ENCODE measurements around the gene TRAF3IP1.

The TRAF3IP1 gene

DNA sequence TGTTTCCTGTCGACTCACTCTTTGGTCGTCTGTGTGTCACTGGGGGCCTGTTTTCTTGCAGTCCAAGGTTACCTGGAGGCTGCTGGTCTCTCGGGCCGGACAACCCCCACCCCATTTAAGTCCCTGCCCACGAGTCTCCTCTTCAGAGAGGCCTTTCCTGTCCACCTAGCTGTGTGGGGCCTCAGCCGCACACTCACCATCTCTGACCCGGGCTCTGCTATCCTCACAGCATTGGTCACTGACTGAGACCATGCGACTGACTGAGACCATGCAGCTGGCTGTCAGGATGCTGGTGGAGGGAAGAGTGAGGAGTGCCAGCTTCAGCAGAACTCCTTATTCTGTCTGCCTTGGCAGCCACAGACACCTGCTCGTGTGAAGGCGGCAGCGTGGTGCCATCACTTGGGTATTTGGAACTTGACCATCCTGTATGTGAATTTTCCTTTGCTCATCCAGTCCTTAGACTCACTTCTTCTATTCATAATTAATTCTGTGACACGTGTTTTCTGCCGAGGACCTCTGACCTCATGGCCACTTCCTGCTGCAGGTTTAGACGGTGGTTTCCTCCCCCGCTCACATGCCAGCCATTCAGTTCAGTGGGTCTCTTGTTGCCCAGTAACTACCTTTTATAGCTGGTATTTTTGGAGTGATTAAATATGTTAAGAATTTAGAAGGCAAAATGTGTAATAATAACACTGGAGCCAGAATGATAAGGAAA, 58.9 kb downstream of the TRAF3IP1 start:
- TF ChIP-seq, protein P1, sequence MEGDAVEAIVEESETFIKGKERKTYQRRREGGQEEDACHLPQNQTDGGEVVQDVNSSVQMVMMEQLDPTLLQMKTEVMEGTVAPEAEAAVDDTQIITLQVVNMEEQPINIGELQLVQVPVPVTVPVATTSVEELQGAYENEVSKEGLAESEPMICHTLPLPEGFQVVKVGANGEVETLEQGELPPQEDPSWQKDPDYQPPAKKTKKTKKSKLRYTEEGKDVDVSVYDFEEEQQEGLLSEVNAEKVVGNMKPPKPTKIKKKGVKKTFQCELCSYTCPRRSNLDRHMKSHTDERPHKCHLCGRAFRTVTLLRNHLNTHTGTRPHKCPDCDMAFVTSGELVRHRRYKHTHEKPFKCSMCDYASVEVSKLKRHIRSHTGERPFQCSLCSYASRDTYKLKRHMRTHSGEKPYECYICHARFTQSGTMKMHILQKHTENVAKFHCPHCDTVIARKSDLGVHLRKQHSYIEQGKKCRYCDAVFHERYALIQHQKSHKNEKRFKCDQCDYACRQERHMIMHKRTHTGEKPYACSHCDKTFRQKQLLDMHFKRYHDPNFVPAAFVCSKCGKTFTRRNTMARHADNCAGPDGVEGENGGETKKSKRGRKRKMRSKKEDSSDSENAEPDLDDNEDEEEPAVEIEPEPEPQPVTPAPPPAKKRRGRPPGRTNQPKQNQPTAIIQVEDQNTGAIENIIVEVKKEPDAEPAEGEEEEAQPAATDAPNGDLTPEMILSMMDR (IDR thresholded peaks at IDR 0.05; ENCODE audit: insufficient read depth, low read length, missing control alignments), result no peak
- ChIA-PET CTCF (interaction anchor here (1.0 to 4.0 kb wide), 3 partner anchors 10 to 406 kb away, joined by 3 to 42 read pairs (median 3); no protein-coding TSS in a partner anchor), POLR2A (no interaction called here)
- no peak overlapping the region for H3K4me3 ChIP-seq (ENCODE audit: low read depth, low read length)
- no peak for DNase-seq (ENCODE audit: low read depth, low spot score)

DNA sequence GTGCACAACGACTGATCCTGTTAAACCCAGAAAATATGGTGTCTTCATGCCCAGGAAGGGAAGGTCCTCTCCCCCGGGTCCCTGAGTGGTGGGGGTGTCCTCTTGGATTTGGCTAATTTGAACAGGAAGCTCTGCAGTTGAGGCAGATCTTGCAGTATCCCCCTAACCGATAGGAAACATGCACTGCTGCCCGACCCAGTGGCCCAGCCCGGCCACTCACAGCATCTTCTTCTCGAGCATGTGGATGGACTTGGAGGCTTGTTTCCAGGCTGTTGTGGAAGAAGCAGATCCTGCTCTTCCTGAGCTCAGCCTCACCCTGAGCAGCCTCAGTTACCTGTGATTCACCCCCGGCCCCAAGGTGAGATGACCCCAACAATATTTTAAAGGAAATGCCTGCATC, 60.0 kb downstream of the TRAF3IP1 start:
- POLR2A ChIA-PET, result no interaction called here
- no peak overlapping the region for H3K4me3 ChIP-seq (ENCODE audit: low read depth, low read length)

DNA sequence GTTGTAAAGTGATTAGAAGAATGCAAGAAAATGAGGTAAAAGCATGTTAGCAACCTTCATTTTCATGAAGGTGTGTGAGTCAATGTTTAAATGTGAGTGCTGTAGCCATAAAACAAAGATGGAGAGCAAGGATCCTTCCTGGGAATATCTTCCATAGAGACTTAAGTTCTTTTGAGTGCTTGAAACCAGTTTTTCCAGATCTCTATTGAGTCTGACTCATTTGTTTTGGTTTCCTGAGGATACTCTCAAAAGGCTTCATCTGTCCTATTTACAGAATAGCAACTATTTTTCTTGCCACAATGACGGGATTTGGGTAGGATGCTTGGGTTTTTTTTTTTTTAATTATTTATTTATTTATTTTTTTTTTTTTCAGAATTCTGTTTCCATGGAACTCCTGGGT, 60.5 kb downstream of the TRAF3IP1 start:
- H3K4me3 ChIP-seq (ENCODE audit: low read depth, low read length), result no peak overlapping the region
- no peak for DNase-seq (ENCODE audit: low read depth, low spot score)
- POLR2A ChIA-PET, result no interaction called here
- TF ChIP-seq, protein P1 (IDR thresholded peaks at IDR 0.05; ENCODE audit: insufficient read depth, low read length, missing control alignments), result no peak
- CTCF ChIA-PET, result interaction anchor here (0.9 to 4.0 kb wide), 3 partner anchors 12 to 404 kb away, joined by 3 to 42 read pairs (median 3); no protein-coding TSS in a partner anchor

More for the DNA sequence above, 60.0 kb downstream of the TRAF3IP1 start:
- no peak for DNase-seq (ENCODE audit: low read depth, low spot score)
- CTCF ChIA-PET, result interaction anchor here (0.9 to 4.0 kb wide), 3 partner anchors 11 to 405 kb away, joined by 3 to 42 read pairs (median 3); no protein-coding TSS in a partner anchor
- TF ChIP-seq, protein P1 (IDR thresholded peaks at IDR 0.05; ENCODE audit: insufficient read depth, low read length, missing control alignments), result no peak

DNA sequence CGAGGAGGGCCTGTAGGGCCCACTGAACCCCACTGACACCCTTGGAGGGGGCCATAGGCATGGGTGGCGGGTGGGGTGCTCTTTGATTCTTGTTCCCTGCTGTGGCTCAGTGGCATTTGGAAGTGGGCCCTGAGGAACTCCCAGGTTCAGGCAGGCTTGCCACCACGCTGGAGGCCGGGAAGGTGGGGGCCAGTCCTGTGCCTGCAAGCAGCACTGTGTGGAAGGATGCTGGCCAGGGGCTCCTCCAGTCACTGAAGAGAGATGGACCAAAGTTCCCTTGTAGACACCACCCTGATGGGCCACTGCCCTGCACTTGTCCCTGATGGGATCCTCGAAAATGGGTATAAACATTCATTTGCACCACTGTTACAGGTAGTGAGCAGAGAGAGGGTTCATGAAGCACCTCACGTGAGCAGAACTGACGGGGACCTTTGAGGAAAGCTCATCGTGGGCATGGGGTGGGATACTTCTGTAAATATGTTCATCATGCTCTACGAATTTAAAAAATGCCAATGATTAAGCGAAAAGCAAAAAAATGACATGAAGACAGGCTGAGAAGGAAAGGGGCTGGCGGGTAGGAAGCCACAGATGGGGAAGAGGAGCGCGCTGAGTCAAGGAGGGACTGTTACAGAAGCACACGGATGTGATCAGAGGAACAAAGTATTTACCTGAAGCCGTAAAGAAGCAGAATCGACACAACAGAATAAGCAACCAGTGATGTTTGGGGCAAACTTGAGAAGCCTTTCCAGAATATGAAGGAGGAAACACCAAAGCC, 61.2 kb downstream of the TRAF3IP1 start:
- POLR2A ChIA-PET, result no interaction called here
- CTCF ChIA-PET, result interaction anchor here (1.0 to 4.0 kb wide), 2 partner anchors 12 to 24 kb away, joined by 5 to 42 read pairs; no protein-coding TSS in a partner anchor
- DNase-seq (ENCODE audit: low read depth, low spot score), result no peak
- TF ChIP-seq, protein P1 (IDR thresholded peaks at IDR 0.05; ENCODE audit: insufficient read depth, low read length, missing control alignments), result no peak
- no peak overlapping the region for H3K4me3 ChIP-seq (ENCODE audit: low read depth, low read length)

DNA sequence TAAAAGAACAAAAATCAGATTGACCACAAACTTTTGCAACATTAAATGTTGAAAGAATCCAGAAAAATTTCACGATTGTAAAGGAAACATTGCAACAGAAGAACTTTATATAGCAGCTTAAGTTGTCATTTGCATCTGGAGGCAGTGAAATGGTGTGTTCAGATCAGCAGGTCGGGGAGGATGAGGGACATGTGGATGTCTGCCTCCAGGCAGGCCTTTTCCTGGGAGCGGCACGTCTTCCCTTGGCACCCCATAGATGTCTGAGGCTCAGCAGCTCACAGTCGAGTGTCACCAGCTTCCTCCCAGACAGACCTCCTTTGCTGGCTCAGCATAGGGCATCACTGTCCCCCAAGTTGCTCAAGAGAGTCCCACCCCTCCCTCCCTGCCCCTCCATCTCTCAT, 62.1 kb downstream of the TRAF3IP1 start:
- no peak for DNase-seq (ENCODE audit: low read depth, low spot score)
- POLR2A ChIA-PET, result no interaction called here
- TF ChIP-seq, protein P1 (IDR thresholded peaks at IDR 0.05; ENCODE audit: insufficient read depth, low read length, missing control alignments), result no peak
- no peak overlapping the region for H3K4me3 ChIP-seq (ENCODE audit: low read depth, low read length)
- CTCF ChIA-PET, result interaction anchor here (1.0 to 4.0 kb wide), 2 partner anchors 13 to 25 kb away, joined by 5 to 42 read pairs; no protein-coding TSS in a partner anchor

DNA sequence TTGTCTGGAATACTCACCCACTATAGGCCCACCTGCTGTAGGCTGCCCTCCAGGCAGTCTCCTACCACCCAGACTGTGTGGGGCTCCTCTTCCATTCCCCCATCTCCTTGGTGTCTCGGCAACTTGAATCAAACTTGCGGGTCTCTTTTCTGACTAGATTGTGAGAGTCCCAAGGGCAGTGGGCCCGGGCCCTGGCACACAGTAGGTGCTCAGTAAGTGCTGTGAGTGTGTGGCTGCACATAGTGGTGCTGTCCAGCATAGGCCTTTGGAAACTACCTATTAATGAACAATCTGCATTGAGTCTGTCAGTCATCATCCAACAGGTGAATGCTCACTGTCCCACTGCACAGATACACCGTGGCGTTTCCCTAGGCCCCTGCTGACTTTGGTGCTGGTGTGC, 62.8 kb downstream of the TRAF3IP1 start:
- TF ChIP-seq, protein P1 (IDR thresholded peaks at IDR 0.05; ENCODE audit: insufficient read depth, low read length, missing control alignments), result no peak
- no peak overlapping the region for H3K4me3 ChIP-seq (ENCODE audit: low read depth, low read length)
- CTCF ChIA-PET, result interaction anchor here (2.1 kb wide), 1 partner anchor 12 kb away, joined by 9 read pairs; no protein-coding TSS in a partner anchor
- POLR2A ChIA-PET, result no interaction called here
- DNase-seq (ENCODE audit: low read depth, low spot score), result no peak
